Lower lobe of right lung (tissue), 2 donors: ENCODE data around the gene PNMA5. TPM values are rescaled to one million over a fixed set of nuclear protein-coding genes. Genes with fewer than 3 reads are reported as not detected.
"Not testable (repeated sequence)": the region's sequence is repeated elsewhere in the genome, so short reads cannot be mapped to it uniquely, and the experiment has no call there.

Experiments used
- ATAC-seq, 2 donors: fragments of 200-7000 bp; cut with Tn5 transposase; one replicate each; pipeline ENCODE4 v1.9.1; 2020 to 2022; ENCODE audit warnings: mild to moderate bottlenecking in 2 of 2, moderate library complexity in 2 of 2
- DNase-seq: peaks from one replicate; pipeline ENCODE4 v3.0.0-alpha.2; 2020
- H3K27ac ChIP-seq: fragments of 200-600 bp; one replicate; pipeline ENCODE4 v1.8.0; 2022
- H3K27me3 ChIP-seq: fragments of 200-600 bp; one replicate; pipeline ENCODE4 v1.8.0; 2022; ENCODE audit warnings: low read depth
- H3K36me3 ChIP-seq: fragments of 200-600 bp; one replicate; pipeline ENCODE4 v1.8.0; 2022; ENCODE audit warnings: mild to moderate bottlenecking
- H3K4me1 ChIP-seq: fragments of 200-600 bp; one replicate; pipeline ENCODE4 v1.8.0; 2022
- H3K4me3 ChIP-seq: fragments of 200-600 bp; one replicate; pipeline ENCODE4 v1.8.0; 2022; ENCODE audit warnings: mild to moderate bottlenecking
- H3K9me3 ChIP-seq: fragments of 200-600 bp; one replicate; pipeline ENCODE4 v1.8.0; 2022
- CTCF ChIP-seq: fragments of 200-600 bp; IDR thresholded peaks from one replicate; pipeline ENCODE4 v1.8.0; 2022; ENCODE audit warnings: antibody characterized with exemption, mild to moderate bottlenecking
- intact Hi-C: fragments of 100-400 bp; cut with DNase I; formaldehyde crosslinking; loops from one replicate; pipeline ENCODE4 v1.11.0; 2022
- total RNA-seq: library from RNA; stranded (reverse); fragmentation: NEBNext Ultra II Directional; extraction: Animal tissue kit (Norgen Biotek cat#: 25700); gene quantifications from one replicate; pipeline ENCODE4 v1.2.1, GENCODE V29; 2021
- donor health status: DM: no; HTN: yes; CAD: no; lungs with severe emphysema.

The PNMA5 gene
- total RNA-seq, 1 donor from 2014 or later = 0.18 TPM

GRCh38 chrX:152991123-152991522, 2.8 kb downstream of the PNMA5 start:
- H3K4me3 ChIP-seq = no peak overlapping the region
- no peaks in the 10 kb centered on the region for H3K4me1 ChIP-seq
- intact Hi-C loops = no loop called here
- no peak for TF ChIP-seq CTCF
- no peaks in the 10 kb centered on the region for H3K9me3 ChIP-seq
- H3K27ac ChIP-seq = no peak overlapping the region
- no peaks in the 10 kb centered on the region for H3K36me3 ChIP-seq
- ATAC-seq (no peak), DNase-seq (no peak)
- no peaks in the 10 kb centered on the region for H3K27me3 ChIP-seq

GRCh38 chrX:152989292-152989658, 4.6 kb downstream of the PNMA5 start:
- Histone ChIP-seq H3K27me3 (no peaks in the 10 kb centered on the region), H3K4me1 (no peaks in the 10 kb centered on the region), H3K36me3 (no peaks in the 10 kb centered on the region), H3K4me3 (no peak overlapping the region), H3K9me3 (no peaks in the 10 kb centered on the region), H3K27ac (no peak overlapping the region)
- ATAC-seq (no peak), DNase-seq (no peak)
- TF ChIP-seq CTCF = no peak
- intact Hi-C loops = no loop called here

- no peaks in the 10 kb centered on the region for H3K9me3 ChIP-seq
- no peak overlapping the region for H3K27ac ChIP-seq
- H3K36me3 ChIP-seq = no peaks in the 10 kb centered on the region
- intact Hi-C loops = no loop called here
- DNase-seq (no peak), ATAC-seq (no peak)
- no peak for TF ChIP-seq CTCF
- no peaks in the 10 kb centered on the region for H3K27me3 ChIP-seq
- H3K4me3 ChIP-seq = no peak overlapping the region
- H3K4me1 ChIP-seq = no peaks in the 10 kb centered on the region
Observed at GRCh38 chrX:152988536-152989291, 5.2 kb downstream of the PNMA5 start.

- H3K27ac ChIP-seq = no peak overlapping the region
- ATAC-seq = no peak
- H3K9me3 ChIP-seq = no peaks in the 10 kb centered on the region
- H3K36me3 ChIP-seq = no peaks in the 10 kb centered on the region
- no peaks in the 10 kb centered on the region for H3K27me3 ChIP-seq
- intact Hi-C loops = no loop called here
- no peaks in the 10 kb centered on the region for H3K4me1 ChIP-seq
- TF ChIP-seq CTCF = no peak
- H3K4me3 ChIP-seq = no peak overlapping the region
- no peak for DNase-seq
Observed at GRCh38 chrX:152987801-152988200, 6.1 kb downstream of the PNMA5 start.

GRCh38 chrX:152987156-152987555, 6.8 kb downstream of the PNMA5 start:
- H3K36me3 ChIP-seq, DNase-seq, H3K4me1 ChIP-seq, H3K9me3 ChIP-seq, ATAC-seq, H3K27ac ChIP-seq, H3K27me3 ChIP-seq, intact Hi-C loops, H3K4me3 ChIP-seq: not testable (repeated sequence)

GRCh38 chrX:152985383-152985782, 8.5 kb downstream of the PNMA5 start:
- intact Hi-C loops, DNase-seq, H3K36me3 ChIP-seq, ATAC-seq, H3K4me1 ChIP-seq, H3K27ac ChIP-seq, H3K27me3 ChIP-seq, H3K9me3 ChIP-seq, H3K4me3 ChIP-seq: not testable (repeated sequence)
